Liver (tissue), 3 donors: ENCODE measurements around the gene DGCR2.

Experiments
- CTCF ChIP-seq: fragments of 150-350 bp; IDR thresholded peaks from 2 replicates; pipeline ENCODE4 v1.5.1; 2017; ENCODE audit warnings: improper control_type of control experiment, low read depth, low read length; ENCODE audit not compliant: missing input control
- JUND ChIP-seq, 2 donors: IDR thresholded peaks; 2 replicates each; pipeline ENCODE4 v1.6.1; 2016; ENCODE audit warnings: antibody characterized with exemption in 2 of 2
- MAX ChIP-seq: IDR thresholded peaks from 2 replicates; pipeline ENCODE4 v1.6.1; 2016; ENCODE audit warnings: antibody characterized with exemption
- RAD21 ChIP-seq, 2 donors: IDR thresholded peaks; 2 replicates each; pipeline ENCODE4 v1.6.1; 2016; ENCODE audit warnings: antibody characterized with exemption in 2 of 2, mild to moderate bottlenecking in 2 of 2
- YY1 ChIP-seq: IDR thresholded peaks from 2 replicates; pipeline ENCODE4 v1.6.1; 2016; ENCODE audit warnings: antibody characterized with exemption, mild to moderate bottlenecking
- TF ChIP-seq, protein P1 (sequence below): IDR thresholded peaks from 2 replicates; pipeline ENCODE4 v1.6.1; 2016; ENCODE audit warnings: antibody characterized with exemption
- donor health status: healthy.
- donor health status: healthy.

- TF ChIP-seq YY1 (no peak), RAD21 (IDR thresholded peaks at IDR 0.05) (no peak), MAX (no peak), CTCF (no peak), JUND (IDR thresholded peaks at IDR 0.05) (no peak)
- TF ChIP-seq, protein P1, sequence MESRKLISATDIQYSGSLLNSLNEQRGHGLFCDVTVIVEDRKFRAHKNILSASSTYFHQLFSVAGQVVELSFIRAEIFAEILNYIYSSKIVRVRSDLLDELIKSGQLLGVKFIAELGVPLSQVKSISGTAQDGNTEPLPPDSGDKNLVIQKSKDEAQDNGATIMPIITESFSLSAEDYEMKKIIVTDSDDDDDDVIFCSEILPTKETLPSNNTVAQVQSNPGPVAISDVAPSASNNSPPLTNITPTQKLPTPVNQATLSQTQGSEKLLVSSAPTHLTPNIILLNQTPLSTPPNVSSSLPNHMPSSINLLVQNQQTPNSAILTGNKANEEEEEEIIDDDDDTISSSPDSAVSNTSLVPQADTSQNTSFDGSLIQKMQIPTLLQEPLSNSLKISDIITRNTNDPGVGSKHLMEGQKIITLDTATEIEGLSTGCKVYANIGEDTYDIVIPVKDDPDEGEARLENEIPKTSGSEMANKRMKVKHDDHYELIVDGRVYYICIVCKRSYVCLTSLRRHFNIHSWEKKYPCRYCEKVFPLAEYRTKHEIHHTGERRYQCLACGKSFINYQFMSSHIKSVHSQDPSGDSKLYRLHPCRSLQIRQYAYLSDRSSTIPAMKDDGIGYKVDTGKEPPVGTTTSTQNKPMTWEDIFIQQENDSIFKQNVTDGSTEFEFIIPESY = no peak
Observed at GRCh38 chr22:19123936-19124335, 1.7 kb upstream of the DGCR2 start.
